ENCODE results near the gene NEURL1.

The NEURL1 gene, protein sequence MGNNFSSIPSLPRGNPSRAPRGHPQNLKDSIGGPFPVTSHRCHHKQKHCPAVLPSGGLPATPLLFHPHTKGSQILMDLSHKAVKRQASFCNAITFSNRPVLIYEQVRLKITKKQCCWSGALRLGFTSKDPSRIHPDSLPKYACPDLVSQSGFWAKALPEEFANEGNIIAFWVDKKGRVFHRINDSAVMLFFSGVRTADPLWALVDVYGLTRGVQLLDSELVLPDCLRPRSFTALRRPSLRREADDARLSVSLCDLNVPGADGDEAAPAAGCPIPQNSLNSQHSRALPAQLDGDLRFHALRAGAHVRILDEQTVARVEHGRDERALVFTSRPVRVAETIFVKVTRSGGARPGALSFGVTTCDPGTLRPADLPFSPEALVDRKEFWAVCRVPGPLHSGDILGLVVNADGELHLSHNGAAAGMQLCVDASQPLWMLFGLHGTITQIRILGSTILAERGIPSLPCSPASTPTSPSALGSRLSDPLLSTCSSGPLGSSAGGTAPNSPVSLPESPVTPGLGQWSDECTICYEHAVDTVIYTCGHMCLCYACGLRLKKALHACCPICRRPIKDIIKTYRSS

GRCh38 chr10:103493362-103493915 is at the start of gene NEURL1:
Gene NEURL1 (plus strand): TSS chr10:103493705. CDS start chr10:103494388, 683 bp downstream.
- peak; percentile 29 to 41 for DNase-seq

GRCh38 chr10:103444478-103444877 is 49.0 kb upstream of the NEURL1 start:
- DNase-seq, result no peak

GRCh38 chr10:103445366-103445765 is 48.1 kb upstream of the NEURL1 start:
- no peak for DNase-seq

DNA sequence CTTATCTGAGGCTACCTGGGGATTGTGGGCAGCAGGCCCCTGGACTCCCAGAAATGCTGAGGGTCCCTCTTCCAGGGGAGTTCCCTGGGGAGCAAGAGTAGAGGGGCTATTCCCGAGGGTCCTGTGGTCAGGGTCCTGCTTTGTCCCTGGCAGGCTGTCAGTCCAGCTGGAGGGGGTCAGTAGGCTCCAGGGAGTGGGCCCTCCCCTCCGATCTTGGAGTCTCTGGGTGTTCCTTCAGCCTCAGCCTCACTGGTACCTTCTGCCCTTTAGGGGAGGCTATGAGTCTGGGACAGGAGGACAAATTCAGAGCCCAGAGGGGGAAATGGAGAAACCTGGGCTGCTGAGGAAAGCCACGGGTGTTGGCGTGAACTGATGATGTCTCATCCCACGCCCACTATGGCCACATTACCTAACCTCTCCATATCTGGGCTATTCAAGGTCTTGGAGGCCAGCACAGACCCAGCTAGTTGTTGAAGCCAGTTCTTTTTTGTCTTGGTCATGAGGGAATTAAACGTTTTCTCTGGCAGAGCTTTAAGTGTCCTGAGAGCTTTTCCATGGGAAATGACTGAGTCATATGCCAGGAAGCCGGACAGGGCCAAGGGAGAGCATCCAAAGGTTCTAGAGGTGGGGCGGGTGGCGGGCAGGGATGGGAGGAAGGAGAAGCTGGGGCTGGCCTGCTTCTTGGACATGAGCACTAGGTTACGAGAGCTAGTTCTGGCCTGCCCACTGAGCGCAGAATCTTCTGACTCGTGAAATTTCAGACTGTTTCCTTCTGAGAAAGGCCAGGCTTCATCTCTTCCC is 47.5 kb upstream of the NEURL1 start:
- DNase-seq, result no peak

GRCh38 chr10:103447187-103447586 is 46.3 kb upstream of the NEURL1 start:
- DNase-seq, result no peak

GRCh38 chr10:103448746-103449145 is 44.8 kb upstream of the NEURL1 start:
- DNase-seq, result no peak

- no peak for DNase-seq
Observed at GRCh38 chr10:103449208-103450144, 44.0 kb upstream of the NEURL1 start.

DNA sequence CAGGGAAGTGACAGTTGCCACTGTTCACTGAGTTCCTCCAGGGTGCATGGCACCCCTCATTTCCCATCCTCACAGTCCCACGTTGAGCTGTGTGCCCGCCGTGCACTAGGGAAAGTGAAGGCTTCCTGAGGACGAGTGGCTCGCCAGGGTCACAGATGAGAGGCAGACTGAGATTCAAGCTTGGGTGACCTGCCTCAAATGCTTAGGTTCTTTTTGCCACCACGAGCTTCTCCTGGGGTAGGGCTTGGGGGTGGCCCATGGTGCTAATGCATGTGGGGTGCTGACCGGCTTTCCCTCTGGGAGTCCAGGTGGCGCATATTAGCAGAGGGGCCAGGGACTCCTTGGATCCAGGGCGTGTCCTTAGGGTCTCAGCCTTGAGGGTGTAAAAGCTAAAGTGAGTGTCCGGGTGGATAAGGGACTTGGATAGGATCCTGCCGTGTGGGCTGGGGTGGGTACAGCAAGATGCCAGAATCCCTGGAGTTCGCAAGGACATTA is 43.3 kb upstream of the NEURL1 start:
- DNase-seq, result no peak

GRCh38 chr10:103451091-103451813 is 42.3 kb upstream of the NEURL1 start:
- peak; percentile 49 to 63 for DNase-seq

DNA sequence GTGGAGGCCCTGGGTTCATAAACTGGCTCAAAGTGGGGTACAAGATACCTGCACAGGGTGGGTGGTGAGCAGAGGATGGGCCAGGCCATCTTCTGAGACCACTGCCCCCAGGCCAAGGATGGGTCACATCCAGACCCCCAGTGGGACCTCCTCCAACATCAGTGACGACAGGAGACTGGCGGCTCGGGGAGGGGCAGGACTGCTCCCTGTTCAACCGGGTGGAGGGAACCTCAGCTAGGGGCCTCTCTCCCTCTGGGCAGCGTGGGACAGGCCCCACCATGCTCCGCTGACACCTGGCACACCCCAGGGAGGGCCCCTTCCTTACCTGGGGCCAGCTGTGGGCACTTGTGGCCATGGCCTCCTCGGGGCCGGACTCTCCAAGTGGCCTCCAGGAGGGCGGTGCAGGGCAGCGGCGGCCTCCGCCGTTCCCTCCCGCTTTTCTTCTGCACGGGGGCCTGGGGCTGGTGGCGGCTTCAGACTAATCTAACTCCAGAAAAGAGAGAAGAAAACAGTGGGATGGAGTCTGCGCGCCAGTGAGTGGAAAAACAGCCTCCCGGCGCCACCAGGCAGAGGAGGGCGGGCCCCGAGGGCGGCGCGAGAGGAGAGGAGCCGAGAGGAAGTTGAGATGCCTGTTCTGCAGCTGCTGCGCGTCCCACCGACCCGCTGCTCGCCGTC is 41.5 kb upstream of the NEURL1 start, which contains the start of gene CALHM2:
CALHM2 (minus strand) TSS at position 540 of the 675 bp plus-strand sequence. CDS start 2,429 bp downstream, outside the sequence.
- DNase-seq, result peak; percentile 70 to 77

DNA sequence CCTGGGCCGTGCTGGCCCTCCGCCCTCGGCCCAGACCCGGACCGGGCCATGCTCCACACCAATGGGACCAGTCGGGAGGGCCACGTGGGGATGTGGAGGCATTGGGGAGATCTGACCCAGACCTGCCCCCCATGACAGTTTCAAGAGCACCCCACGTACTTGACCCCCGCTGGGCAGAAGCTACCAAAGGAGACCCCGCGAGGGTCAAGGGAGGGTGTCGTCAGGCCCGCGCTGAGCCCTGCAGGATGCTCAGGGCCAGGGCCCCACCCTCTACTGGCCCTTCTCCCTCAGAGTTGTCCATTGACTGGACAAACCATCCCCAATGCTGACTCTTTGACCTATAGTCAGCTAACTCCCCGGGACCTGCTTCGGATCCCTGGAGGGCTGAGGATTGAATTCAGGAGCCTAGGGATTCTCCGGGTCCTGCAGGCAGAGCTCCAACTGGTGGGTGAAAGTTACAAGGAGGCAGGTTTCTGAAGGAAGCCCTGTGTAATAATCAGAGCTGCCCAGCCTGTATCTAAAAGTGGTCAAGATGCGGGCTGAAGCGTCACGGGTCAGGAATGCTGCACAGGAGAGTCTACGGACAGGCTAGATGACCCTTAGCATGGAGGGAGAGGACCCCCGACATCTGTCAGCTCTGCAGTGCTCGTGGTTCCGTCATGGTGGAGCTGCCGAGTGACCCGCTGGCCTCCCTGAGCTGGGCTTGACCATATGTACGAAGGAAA is 40.8 kb upstream of the NEURL1 start:
- no peak for DNase-seq

- DNase-seq, result no peak
Observed at GRCh38 chr10:103454026-103454425, 39.5 kb upstream of the NEURL1 start.

GRCh38 chr10:103455235-103455634 is 38.3 kb upstream of the NEURL1 start:
- no peak for DNase-seq

DNA sequence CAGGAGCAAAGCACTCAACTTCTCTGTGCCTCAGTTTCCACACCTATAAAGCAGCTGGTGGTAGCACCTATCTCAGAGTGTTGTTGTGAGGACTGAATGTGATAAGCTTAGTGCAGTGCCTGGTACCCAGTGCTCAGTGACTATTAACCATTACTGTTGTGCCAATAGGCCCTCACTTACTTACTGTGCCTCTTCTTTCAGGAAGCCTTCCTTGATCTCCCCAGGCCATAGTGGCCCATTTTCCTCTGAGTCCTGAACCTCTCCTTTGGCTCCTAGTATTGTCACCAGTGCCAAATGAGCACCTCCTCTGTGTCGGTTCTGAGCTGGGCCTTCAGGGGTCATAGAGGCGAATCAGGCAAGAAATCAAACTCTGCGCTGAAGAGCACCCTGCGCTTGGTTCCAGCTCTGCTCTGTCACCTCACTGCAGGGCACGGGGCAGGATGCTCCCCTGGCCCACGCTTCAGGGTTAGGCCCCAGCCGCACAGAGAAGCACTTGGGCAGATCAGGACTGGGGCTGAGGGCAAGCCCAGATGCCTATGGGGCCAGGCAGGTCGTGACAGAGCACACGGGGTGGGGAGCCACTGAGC is 37.3 kb upstream of the NEURL1 start:
- no peak for DNase-seq

DNA sequence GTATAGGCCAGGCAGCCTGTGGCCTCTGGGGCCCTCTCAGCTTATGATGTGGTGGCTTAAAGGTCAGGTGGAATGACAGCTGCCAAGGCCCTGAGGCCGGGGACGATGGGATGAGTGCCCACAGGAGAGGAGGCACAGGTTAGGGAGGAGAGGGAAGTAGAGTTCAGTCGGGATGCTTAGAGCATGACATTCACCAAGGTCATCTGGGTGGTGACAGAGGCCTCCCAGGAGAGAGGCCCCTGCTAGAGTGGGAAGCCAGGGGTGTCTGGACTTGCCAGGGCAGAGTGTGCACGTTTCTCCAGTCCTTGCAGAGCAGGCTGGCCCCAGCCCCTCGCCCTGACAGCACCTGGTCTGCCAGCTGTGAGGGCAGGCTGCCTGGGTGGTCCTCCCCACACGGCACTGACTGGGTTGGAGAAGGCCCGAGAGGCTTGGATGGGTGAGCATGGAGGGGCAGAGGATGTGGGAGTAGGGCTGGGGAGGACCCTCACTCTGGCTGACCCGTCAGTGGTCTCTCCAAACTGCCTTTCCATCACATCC is 36.3 kb upstream of the NEURL1 start:
- no peak for DNase-seq

DNA sequence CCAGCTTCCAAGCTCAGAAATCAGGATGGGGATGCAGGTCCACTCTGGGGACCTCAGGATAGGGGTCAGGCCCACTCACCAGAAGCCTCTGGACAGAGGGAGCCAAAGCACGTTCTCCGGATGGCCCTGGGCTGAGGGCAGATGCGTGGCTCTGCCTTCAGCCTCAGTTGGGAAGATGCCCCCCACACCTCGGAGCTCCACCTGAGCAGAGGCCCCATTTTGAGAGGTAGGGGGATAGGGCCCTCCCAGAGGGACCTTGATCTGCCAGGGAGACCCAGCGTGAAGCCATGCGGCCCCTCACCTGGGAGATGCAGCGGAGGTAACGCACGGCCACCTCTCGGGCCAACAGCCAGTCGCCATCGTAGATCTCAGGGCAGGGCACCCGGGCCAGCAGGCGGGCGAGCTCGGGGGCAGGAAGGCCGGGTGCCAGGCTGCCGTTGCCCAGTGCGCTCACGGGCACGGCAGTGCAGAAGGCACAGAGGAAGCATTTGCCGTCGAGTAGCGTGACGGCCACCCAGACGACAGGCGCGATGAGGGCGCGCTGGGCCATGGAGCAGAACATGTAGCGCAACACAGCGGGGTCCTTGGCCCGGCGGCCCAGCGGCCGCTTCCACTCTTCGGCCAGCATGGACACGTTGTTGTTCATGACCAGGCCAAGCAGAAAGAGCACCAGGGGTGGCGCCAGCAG is 35.5 kb upstream of the NEURL1 start:
- DNase-seq, result no peak

- DNase-seq, result no peak
Observed at GRCh38 chr10:103458720-103459119, 34.8 kb upstream of the NEURL1 start, which contains the start of gene CALHM1. Gene CALHM1 (minus strand): TSS chr10:103458900. CDS start chr10:103458751, 149 bp downstream.

DNA sequence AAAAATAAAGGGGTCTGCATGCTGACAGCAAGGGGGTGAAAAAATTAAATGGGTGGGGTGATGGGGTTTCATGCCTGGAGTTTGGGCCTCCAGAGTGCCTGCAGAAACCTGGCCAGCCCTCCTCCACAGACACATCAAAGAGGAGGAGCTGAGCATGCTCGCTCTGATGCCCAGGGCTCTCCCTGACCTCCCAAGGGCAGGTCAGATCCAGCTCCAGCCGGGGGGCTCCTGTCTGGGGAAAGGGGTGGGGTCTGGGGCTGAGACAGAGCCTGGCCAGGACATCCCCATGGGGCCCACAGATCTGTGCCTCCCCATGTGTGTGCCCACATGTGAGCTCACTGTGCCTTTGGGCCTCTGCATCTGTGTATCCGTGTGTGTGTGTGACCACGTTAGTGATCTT is 33.9 kb upstream of the NEURL1 start:
- no peak for DNase-seq
